Measurements from ENCODE around the gene ARID2.

Gene ARID2

DNA sequence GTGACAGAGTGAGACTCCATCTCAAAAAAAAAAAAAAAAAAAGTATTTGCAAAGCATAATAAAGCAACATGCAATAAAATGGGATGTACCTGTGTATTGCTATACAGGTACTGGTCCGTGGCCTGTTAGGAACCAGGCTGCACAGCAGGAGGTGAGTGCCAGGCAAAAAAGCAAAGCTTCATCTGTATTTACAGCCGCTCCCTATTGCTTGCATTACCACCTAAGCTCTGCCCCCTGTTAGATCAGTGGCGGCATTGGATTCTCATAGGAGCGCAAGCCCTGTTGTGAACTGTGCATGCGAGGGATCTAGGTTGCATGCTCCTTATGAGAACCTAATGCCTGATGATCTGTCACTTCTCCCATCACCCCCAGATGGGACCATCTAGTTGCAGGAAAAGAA is 147.6 kb downstream of the ARID2 start:
- TF ChIP-seq, protein P1, sequence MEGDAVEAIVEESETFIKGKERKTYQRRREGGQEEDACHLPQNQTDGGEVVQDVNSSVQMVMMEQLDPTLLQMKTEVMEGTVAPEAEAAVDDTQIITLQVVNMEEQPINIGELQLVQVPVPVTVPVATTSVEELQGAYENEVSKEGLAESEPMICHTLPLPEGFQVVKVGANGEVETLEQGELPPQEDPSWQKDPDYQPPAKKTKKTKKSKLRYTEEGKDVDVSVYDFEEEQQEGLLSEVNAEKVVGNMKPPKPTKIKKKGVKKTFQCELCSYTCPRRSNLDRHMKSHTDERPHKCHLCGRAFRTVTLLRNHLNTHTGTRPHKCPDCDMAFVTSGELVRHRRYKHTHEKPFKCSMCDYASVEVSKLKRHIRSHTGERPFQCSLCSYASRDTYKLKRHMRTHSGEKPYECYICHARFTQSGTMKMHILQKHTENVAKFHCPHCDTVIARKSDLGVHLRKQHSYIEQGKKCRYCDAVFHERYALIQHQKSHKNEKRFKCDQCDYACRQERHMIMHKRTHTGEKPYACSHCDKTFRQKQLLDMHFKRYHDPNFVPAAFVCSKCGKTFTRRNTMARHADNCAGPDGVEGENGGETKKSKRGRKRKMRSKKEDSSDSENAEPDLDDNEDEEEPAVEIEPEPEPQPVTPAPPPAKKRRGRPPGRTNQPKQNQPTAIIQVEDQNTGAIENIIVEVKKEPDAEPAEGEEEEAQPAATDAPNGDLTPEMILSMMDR (IDR thresholded peaks at IDR 0.05; ENCODE audit: unreplicated experiment in 3 of 3) = no peak
- Mint-ChIP-seq H3K9me3 (peaks cover 15% of the 10 kb centered on the region), H3K27me3 (ENCODE audit: low read depth) (no peaks in the 10 kb centered on the region), H3K4me3 (no peak overlapping the region), H3K4me1 (peaks cover 22% of the 10 kb centered on the region), H3K36me3 (ENCODE audit: low read depth) (peaks cover 81% of the 10 kb centered on the region), H3K27ac (no peak overlapping the region)

DNA sequence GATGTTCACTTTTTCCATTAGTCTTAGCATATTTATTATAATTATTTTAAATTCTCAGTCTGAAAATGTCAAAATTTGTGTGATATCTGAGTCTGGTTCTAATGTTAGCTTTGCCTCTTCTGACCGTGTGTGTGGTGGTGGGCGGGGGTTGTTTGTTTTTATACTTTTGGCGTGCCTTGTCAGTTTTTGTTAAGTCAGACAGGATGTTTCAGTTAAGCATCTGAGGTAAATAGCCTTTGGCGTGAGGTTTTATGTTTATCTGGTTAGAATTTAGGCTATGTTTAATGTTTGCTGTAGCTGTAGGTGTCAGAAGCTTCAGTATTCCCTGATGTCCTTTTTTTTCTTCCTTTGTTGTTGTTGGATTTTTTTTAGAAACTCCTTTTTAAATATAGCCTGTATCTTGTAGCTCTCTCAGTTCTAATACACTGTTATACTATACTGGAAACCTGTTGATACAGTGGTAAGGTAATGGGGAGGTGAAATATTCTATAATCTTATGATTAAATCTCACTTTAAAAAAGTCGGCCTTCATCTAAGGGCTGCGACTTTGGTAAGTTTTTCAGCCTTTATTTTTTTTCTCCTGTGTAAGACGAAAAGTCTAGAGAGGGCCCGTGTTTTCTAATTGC is 149.2 kb downstream of the ARID2 start:
- H3K4me1 Mint-ChIP-seq = peaks cover 22% of the 10 kb centered on the region
- no peaks in the 10 kb centered on the region for H3K27me3 Mint-ChIP-seq (ENCODE audit: low read depth)
- TF ChIP-seq, protein P1 (IDR thresholded peaks at IDR 0.05; ENCODE audit: unreplicated experiment in 3 of 3) = no peak
- H3K27ac Mint-ChIP-seq = peak overlapping the region; percentile 70 to 82 (median 71)
- H3K9me3 Mint-ChIP-seq = peaks cover 15% of the 10 kb centered on the region
- H3K4me3 Mint-ChIP-seq = no peak overlapping the region
- H3K36me3 Mint-ChIP-seq (ENCODE audit: low read depth) = peaks cover 76% of the 10 kb centered on the region

DNA sequence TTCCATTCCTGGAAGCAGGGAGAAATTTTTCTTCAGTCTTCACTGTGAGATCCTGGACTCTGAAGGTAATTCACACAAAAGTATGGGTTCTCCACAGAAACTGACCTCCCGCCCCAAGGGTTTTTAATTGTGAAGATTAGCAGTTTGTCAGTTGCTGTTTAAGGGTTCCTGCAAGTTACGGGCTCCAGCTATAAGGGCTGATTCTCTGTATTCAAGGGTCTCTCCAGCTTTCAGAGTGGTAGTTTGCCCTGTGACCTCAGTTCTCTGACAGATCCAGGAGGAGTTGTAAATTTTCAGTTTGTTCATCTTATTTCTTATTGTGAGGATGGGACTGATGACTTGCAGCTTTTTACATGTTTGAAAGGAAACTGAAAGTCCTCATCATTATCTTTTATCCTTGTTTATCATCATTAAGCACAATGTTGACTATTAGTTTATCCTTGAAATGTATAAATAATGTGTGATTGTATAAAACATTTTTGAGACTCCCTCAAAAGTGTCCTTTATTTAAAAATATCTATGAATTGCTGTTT is 149.9 kb downstream of the ARID2 start:
- Mint-ChIP-seq H3K36me3 (ENCODE audit: low read depth) (peaks cover 72% of the 10 kb centered on the region), H3K9me3 (peaks cover 12% of the 10 kb centered on the region), H3K4me1 (peaks cover 22% of the 10 kb centered on the region), H3K27ac (peak overlapping the region; percentile 70 to 82 (median 71)), H3K27me3 (ENCODE audit: low read depth) (no peaks in the 10 kb centered on the region), H3K4me3 (no peak overlapping the region)
- TF ChIP-seq, protein P1 (IDR thresholded peaks at IDR 0.05; ENCODE audit: unreplicated experiment in 3 of 3) = no peak

DNA sequence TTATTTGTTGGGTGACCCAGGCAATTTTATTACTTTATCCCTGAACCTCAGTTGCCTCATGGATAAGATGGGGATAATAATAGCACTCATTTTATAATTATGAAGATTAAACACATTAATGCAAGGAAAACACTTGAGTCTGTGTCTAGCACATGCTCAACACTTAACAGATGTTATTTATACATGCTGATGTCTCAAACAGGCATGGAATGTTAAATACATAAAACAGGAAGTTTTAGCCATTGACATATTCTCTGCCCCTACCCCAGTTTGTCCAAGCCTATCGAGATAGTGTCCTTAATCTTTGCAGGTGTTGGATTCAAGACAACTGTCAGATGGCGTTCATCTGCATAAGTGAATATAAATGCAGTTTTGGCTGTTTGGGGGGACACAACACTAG is 151.0 kb downstream of the ARID2 start:
- TF ChIP-seq, protein P1 (IDR thresholded peaks at IDR 0.05; ENCODE audit: unreplicated experiment in 3 of 3) = no peak
- Mint-ChIP-seq H3K4me3 (no peak overlapping the region), H3K27me3 (ENCODE audit: low read depth) (no peaks in the 10 kb centered on the region), H3K36me3 (ENCODE audit: low read depth) (peaks cover 71% of the 10 kb centered on the region), H3K27ac (no peak overlapping the region), H3K4me1 (peaks cover 22% of the 10 kb centered on the region), H3K9me3 (peaks cover 8% of the 10 kb centered on the region)

DNA sequence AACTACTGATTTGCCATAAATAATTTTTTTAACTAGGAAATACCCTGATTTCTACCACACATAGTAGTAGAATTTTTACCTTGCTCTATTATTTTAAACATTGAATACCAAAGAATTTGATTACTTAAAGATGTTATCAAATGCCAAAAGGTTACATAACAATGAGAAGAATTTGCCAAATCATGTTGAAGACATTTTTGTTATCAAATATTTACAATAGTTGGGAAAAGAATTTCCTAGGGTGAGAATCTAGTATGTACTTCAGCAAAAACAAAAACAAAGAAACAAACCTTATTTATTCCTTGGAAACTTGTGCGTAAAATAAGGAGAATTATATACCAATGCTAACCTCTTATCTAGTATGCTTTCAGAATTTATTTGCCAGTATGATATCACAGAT is 153.7 kb downstream of the ARID2 start:
- peaks cover 70% of the 10 kb centered on the region for H3K36me3 Mint-ChIP-seq (ENCODE audit: low read depth)
- no peaks in the 10 kb centered on the region for H3K9me3 Mint-ChIP-seq
- H3K4me1 Mint-ChIP-seq = peaks cover 26% of the 10 kb centered on the region
- no peak overlapping the region for H3K4me3 Mint-ChIP-seq
- no peak overlapping the region for H3K27ac Mint-ChIP-seq
- TF ChIP-seq, protein P1 (IDR thresholded peaks at IDR 0.05; ENCODE audit: unreplicated experiment in 3 of 3) = no peak
- H3K27me3 Mint-ChIP-seq (ENCODE audit: low read depth) = no peaks in the 10 kb centered on the region

DNA sequence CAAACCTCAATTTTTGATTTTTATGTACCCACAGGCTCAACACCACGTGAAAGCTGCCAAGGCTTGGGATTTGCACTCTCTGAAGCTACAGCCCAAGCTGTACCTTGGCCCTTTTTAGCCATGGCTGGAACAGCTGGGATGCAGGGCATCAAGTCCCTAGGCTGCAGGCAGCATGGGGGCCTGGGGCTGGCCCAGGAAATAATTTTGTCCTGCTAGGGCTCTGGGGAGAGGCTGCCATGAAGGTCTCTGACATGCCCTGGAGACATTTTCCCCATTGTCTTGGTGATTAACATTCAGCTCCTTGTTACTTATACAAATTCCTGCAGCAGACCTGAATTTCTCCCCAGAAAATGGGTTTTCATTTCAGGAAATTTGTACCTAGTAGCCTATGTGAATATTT is 157.2 kb downstream of the ARID2 start:
- peaks cover 13% of the 10 kb centered on the region for H3K4me1 Mint-ChIP-seq
- no peaks in the 10 kb centered on the region for H3K9me3 Mint-ChIP-seq
- no peak overlapping the region for H3K4me3 Mint-ChIP-seq
- no peaks in the 10 kb centered on the region for H3K27me3 Mint-ChIP-seq (ENCODE audit: low read depth)
- TF ChIP-seq, protein P1 (IDR thresholded peaks at IDR 0.05; ENCODE audit: unreplicated experiment in 3 of 3) = no peak
- peaks cover 55% of the 10 kb centered on the region for H3K36me3 Mint-ChIP-seq (ENCODE audit: low read depth)
- no peak overlapping the region for H3K27ac Mint-ChIP-seq

Data from nephron (organoid).